ENCODE results near the gene BRCC3.
"Not testable (repeated sequence)": the region's sequence is repeated elsewhere in the genome, so short reads cannot be mapped to it uniquely, and the experiment has no call there.

The BRCC3 gene

GRCh38 chrX:155148166-155148565 is 76.9 kb downstream of the BRCC3 start:
- DNase-seq: not testable (repeated sequence)

DNA sequence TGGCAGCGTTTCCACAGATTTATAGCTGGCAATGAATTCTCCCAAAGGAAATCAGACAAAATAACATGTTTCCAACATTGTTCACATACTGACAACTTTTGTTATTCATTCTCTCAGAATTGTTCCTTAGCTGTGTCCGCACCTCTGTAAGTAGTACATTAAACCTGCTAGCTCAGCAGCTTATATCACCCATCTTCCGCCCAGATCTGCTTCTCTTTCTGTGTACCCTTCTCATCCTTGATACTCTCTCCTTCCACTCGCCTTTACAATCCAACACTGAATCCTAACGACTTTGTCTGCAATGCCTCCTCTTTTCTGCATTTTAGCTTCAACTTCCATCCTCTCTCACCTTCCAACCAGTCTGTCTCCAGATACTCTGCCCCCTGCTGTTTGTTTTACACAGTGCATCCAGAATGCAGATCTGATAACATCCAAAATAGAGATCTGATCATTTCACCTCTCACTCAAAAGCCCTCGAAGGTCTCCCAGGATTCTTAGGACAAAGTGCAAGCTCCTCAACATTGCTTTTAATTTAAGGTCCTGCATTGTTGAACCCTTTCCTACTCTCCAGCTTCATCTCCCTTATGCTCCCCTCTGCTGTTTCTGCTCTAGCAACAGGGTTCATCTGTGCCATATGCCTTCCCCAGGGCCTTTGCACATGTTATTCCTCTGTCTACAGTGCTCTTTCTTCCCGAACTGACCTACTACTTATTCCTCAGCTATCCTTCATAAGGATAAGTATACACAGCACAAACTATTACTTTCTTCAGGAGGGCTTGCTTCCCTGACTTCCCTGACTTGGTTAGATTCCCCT is 77.6 kb downstream of the BRCC3 start:
- DNase-seq: no peak

- DNase-seq: no peak
Measured at GRCh38 chrX:155169881-155170280, 98.6 kb downstream of the BRCC3 start.
